OCI-LY1 (cell line): ENCODE measurements around the gene AIF1.

Experiments
- H2AFZ ChIP-seq: fragments of 200-600 bp; sonication (generic), shearing (Covaris generic); 2 replicates; pipeline ENCODE4 v1.6.0; 2014; ENCODE audit warnings: antibody characterized with exemption, mild to moderate bottlenecking, low read length
- H3F3A ChIP-seq: fragments of 200-600 bp; sonication (generic), shearing (Covaris generic); 2 replicates; pipeline ENCODE4 v1.6.0; 2014; ENCODE audit warnings: mild to moderate bottlenecking, antibody characterized with exemption, low read length, moderate library complexity; ENCODE audit not compliant: insufficient read depth
- H3K27ac ChIP-seq: fragments of 200-600 bp; sonication (generic); 2 replicates; pipeline ENCODE4 v1.5.1; 2014; ENCODE audit warnings: low read length, mixed run types, mild to moderate bottlenecking, low read depth; ENCODE audit not compliant: poor library complexity, severe bottlenecking
- H3K27me3 ChIP-seq: fragments of 200-600 bp; sonication (generic); 2 replicates; pipeline ENCODE4 v1.6.0; 2014; ENCODE audit warnings: antibody characterized with exemption, mild to moderate bottlenecking, low read length, moderate library complexity; ENCODE audit not compliant: insufficient read depth
- H3K36me3 ChIP-seq: fragments of 200-600 bp; sonication (generic); 2 replicates; pipeline ENCODE4 v1.6.1; 2014; ENCODE audit warnings: mild to moderate bottlenecking, antibody characterized with exemption, low read length, moderate library complexity, mixed read lengths; ENCODE audit not compliant: insufficient read depth
- H3K4me1 ChIP-seq: fragments of 200-600 bp; sonication (generic); 2 replicates; pipeline ENCODE4 v1.5.1; 2014; ENCODE audit warnings: mild to moderate bottlenecking, low read length, moderate library complexity; ENCODE audit not compliant: insufficient read depth, severe bottlenecking
- H3K4me2 ChIP-seq: fragments of 200-600 bp; sonication (generic), shearing (Covaris generic); 2 replicates; pipeline ENCODE4 v1.6.1; 2014; ENCODE audit warnings: low read length
- H3K4me3 ChIP-seq: fragments of 200-600 bp; sonication (generic); 2 replicates; pipeline ENCODE4 v1.5.1; 2014; ENCODE audit warnings: low read length, low read depth, mild to moderate bottlenecking, mixed read lengths; ENCODE audit not compliant: poor library complexity, severe bottlenecking
- H3K79me2 ChIP-seq: fragments of 200-600 bp; shearing (Covaris generic); 2 replicates; pipeline ENCODE4 v1.6.1; 2016; ENCODE audit warnings: mixed run types, low read length, mixed read lengths; ENCODE audit not compliant: insufficient read depth
- H3K9ac ChIP-seq: fragments of 200-600 bp; sonication (generic), shearing (Covaris generic); 2 replicates; pipeline ENCODE4 v1.6.1; 2014; ENCODE audit warnings: mild to moderate bottlenecking, low read length, mixed read lengths
- H3K9me2 ChIP-seq: fragments of 200-600 bp; sonication (generic), shearing (Covaris generic); 2 replicates; pipeline ENCODE4 v1.6.1; 2014; ENCODE audit warnings: low read depth, mild to moderate bottlenecking, low read length, mixed read lengths
- H3K9me3 ChIP-seq: fragments of 200-600 bp; shearing (Covaris generic); 2 replicates; pipeline ENCODE4 v1.6.1; 2014; ENCODE audit warnings: low read length, mixed read lengths
- H4K20me1 ChIP-seq: fragments of 200-600 bp; sonication (generic), shearing (Covaris generic); 2 replicates; pipeline ENCODE4 v1.6.0; 2016; ENCODE audit warnings: mild to moderate bottlenecking, low read length; ENCODE audit not compliant: insufficient read depth
- EZH2 ChIP-seq: fragments of 200-600 bp; sonication (generic), shearing (Covaris generic); IDR thresholded peaks from 2 replicates; pipeline ENCODE4 v1.8.0; 2017; ENCODE audit warnings: borderline replicate concordance, mixed run types, mild to moderate bottlenecking, antibody characterized with exemption, low read length, moderate library complexity, mixed read lengths
- TF ChIP-seq, protein P1 (sequence below): fragments of 200-600 bp; sonication (generic), shearing (Covaris generic); IDR thresholded peaks from 2 replicates; pipeline ENCODE4 v1.5.1; 2017; ENCODE audit warnings: mild to moderate bottlenecking, antibody characterized with exemption, low read length, moderate library complexity, mixed read lengths

The AIF1 gene

DNA sequence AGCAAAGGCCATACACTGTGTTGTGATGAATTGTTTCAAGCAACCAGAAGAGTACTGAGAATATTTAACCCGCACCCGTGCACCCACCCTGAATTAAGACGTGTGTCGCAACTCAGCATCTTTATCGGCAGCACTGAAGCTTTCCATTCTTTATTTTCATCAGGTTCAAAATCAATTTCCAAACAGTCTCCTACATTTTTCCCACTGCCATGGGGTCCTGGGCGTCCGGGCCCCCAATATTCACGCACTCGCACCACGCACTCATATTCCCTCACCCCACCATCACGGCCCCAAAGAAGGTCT, 34.6 kb upstream of the AIF1 start:
- H3K4me2 ChIP-seq: peak overlapping the region; percentile 88
- H3K9me2 ChIP-seq: no peaks in the 10 kb centered on the region
- peak overlapping the region; percentile 92 for H3K4me3 ChIP-seq
- no peak overlapping the region for H2AFZ ChIP-seq
- no peaks in the 10 kb centered on the region for H3K27me3 ChIP-seq
- H3K9me3 ChIP-seq: no peaks in the 10 kb centered on the region
- no peaks in the 10 kb centered on the region for H3K79me2 ChIP-seq
- no peaks in the 10 kb centered on the region for H4K20me1 ChIP-seq
- peak overlapping the region; percentile 88 for H3K9ac ChIP-seq
- H3F3A ChIP-seq: no peaks in the 10 kb centered on the region
- peaks cover 60% of the 10 kb centered on the region for H3K4me1 ChIP-seq
- H3K27ac ChIP-seq: peak overlapping the region; percentile 8
- TF ChIP-seq EZH2: no peak
- TF ChIP-seq, protein P1, sequence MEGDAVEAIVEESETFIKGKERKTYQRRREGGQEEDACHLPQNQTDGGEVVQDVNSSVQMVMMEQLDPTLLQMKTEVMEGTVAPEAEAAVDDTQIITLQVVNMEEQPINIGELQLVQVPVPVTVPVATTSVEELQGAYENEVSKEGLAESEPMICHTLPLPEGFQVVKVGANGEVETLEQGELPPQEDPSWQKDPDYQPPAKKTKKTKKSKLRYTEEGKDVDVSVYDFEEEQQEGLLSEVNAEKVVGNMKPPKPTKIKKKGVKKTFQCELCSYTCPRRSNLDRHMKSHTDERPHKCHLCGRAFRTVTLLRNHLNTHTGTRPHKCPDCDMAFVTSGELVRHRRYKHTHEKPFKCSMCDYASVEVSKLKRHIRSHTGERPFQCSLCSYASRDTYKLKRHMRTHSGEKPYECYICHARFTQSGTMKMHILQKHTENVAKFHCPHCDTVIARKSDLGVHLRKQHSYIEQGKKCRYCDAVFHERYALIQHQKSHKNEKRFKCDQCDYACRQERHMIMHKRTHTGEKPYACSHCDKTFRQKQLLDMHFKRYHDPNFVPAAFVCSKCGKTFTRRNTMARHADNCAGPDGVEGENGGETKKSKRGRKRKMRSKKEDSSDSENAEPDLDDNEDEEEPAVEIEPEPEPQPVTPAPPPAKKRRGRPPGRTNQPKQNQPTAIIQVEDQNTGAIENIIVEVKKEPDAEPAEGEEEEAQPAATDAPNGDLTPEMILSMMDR: no peak
- H3K36me3 ChIP-seq: no peaks in the 10 kb centered on the region

DNA sequence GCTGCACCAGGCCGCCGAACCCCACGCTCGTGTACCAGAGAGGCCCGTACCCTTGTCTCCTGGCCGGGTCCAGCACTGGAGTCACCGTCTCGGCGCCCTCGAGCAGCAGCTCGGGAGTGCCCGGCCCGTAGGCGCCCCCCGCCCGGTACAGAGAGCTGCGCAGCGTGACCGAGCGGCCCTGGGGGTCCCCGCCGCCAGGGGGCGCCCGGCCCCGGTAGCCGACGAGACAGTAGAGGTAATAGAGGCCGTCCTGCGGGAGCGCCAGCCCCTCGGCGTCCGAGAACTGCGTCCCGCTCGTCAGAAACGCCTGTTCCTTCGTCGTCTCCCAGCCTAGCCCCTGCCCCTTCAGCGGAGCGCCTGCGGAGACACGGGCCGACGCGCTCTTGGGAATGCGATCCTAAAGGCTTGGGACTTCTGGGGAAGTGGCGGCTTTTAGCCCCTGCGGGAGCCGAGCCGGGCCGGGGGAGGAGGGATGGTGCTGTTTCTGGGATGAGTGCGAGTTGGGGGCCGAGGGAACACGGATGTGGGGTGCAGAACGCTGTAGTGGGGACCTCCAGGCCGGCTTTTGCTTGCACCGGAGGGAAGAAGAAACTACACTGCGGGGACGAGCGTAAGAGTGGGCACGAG, 34.1 kb upstream of the AIF1 start:
- TF ChIP-seq, protein P1: peak; percentile 95
- TF ChIP-seq EZH2: no peak
- Histone ChIP-seq H3K4me3 (peak overlapping the region; percentile 92), H2AFZ (no peak overlapping the region), H3K4me1 (peaks cover 60% of the 10 kb centered on the region), H3K79me2 (no peaks in the 10 kb centered on the region), H3K36me3 (no peaks in the 10 kb centered on the region), H3K27ac (peak overlapping the region; percentile 96), H3F3A (no peaks in the 10 kb centered on the region), H3K9ac (peak overlapping the region; percentile 88), H4K20me1 (no peaks in the 10 kb centered on the region), H3K9me2 (no peaks in the 10 kb centered on the region), H3K9me3 (no peaks in the 10 kb centered on the region), H3K4me2 (peak overlapping the region; percentile 88), H3K27me3 (no peaks in the 10 kb centered on the region)

DNA sequence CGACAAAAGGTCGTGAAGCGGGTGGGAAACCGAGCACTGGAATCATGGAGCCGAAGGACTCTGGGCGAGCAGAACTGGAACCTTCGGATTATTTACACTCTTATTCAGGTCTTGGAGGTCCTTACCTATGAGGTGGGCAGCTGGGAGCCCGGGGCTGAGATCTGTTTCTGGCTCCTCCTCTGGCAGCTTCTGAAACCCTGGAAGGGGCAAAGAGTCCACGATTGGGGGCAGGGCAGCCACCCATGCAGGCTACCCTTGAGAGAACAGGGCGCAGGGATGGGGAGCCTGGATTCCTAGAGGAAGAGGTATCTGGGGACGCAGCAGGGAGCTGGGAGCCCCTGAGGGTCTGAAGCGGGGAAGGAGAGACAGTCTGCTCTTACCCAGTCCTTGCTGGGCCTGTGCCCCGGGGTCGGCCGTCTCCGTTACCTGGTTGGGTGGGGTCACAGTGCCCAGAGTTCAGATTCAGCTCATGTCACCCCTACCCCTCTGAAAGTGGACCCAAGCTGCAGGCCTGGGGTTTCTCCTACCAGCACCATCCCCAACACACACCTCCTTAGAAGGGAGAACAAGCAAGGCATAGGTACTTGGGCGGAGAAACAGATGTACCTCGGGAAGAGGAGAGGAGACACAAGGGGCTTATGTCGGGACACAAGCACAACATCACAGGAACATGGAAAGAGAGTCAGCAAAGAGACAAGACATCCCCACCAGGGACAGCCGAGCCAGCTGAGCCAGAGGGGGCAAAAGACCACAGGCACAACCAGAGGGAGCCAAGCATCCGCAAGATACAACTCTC, 33.4 kb upstream of the AIF1 start:
- Histone ChIP-seq H3K79me2 (no peaks in the 10 kb centered on the region), H3K4me3 (peak overlapping the region; percentile 92), H3F3A (no peaks in the 10 kb centered on the region), H4K20me1 (no peaks in the 10 kb centered on the region), H3K9me2 (no peaks in the 10 kb centered on the region), H3K27me3 (no peaks in the 10 kb centered on the region), H2AFZ (no peak overlapping the region), H3K4me1 (peaks cover 62% of the 10 kb centered on the region), H3K9ac (peak overlapping the region; percentile 88), H3K27ac (peak overlapping the region; percentile 96), H3K9me3 (no peaks in the 10 kb centered on the region), H3K36me3 (no peaks in the 10 kb centered on the region), H3K4me2 (peak overlapping the region; percentile 88)
- no peak for TF ChIP-seq EZH2
- TF ChIP-seq, protein P1: no peak
